Muscle of leg (tissue), 11 donors: ENCODE measurements around the gene LIX1L. TPM values are rescaled to one million over a fixed set of nuclear protein-coding genes. Genes with fewer than 3 reads are reported as not detected.

Source experiments
- DNase-seq: peaks from one replicate; pipeline ENCODE4 v3.0.0; 2013
- H3K27ac ChIP-seq: one replicate; pipeline ENCODE4 v1.5.1; 2013; ENCODE audit warnings: mild to moderate bottlenecking, low read length, control low read depth
- H3K27me3 ChIP-seq: one replicate; pipeline ENCODE4 v1.6.1; 2013; ENCODE audit warnings: low read length; ENCODE audit not compliant: control insufficient read depth, insufficient read depth
- H3K36me3 ChIP-seq: one replicate; pipeline ENCODE4 v1.6.1; 2013; ENCODE audit warnings: low read length; ENCODE audit not compliant: control insufficient read depth, insufficient read depth
- H3K4me1 ChIP-seq: one replicate; pipeline ENCODE4 v1.6.1; 2013; ENCODE audit warnings: low read length; ENCODE audit not compliant: control insufficient read depth, insufficient read depth
- H3K4me3 ChIP-seq: one replicate; pipeline ENCODE4 v1.5.1; 2013; ENCODE audit warnings: low read length, control low read depth
- H3K9me3 ChIP-seq: replicated peaks from 2 replicates; pipeline ENCODE4 v1.6.1; 2013; ENCODE audit warnings: low read depth, low read length; ENCODE audit not compliant: control insufficient read depth
- WGBS: methylation state at CpG from one replicate; pipeline ENCODE4 v1.1.5; 2013; ENCODE audit warnings: missing lambda C conversion rate; ENCODE audit not compliant: insufficient coverage; 5-methylcytosine and 5-hydroxymethylcytosine counted together
- polyA plus RNA-seq, 8 donors: library from polyadenylated mRNA; unstranded; fragments of 120-200 nt; gene quantifications; one replicate each; pipeline versions ENCODE4 v1.2.1 to v1.2.3, GENCODE V29; 2013; ENCODE audit warnings: inconsistent platforms in 1 of 8, low replicate concordance in 1 of 8; ENCODE audit not compliant: insufficient read length in 8 of 8, insufficient read depth in 1 of 8
- total RNA-seq: library from RNA; stranded (reverse); fragments of 120-200 nt; gene quantifications from one replicate; pipeline ENCODE4 v1.2.4, GENCODE V29; 2013

Gene LIX1L
- total and polyA plus RNA-seq, 9 donors: 23.4 to 35.9 (median 28.3) TPM

- Histone ChIP-seq H3K4me1 (peaks cover 8% of the 10 kb centered on the region), H3K27ac (peak within 1 kb of the TSS; percentile 35), H3K27me3 (peaks cover 14% of the 10 kb centered on the region), H3K9me3 (no peaks in the 10 kb centered on the region), H3K36me3 (no peaks in the 10 kb centered on the region), H3K4me3 (peak within 1 kb of the TSS; percentile 52)
- WGBS: under 1% methylated on average over 25 of the region's 36 CpGs
- DNase-seq: peak; percentile 84
Observed at GRCh38 chr1:145885738-145886287, 72.0 kb downstream of the LIX1L start, which contains the start of gene ANKRD35. Gene ANKRD35, minus strand, starts transcription at chr1:145885866. Its CDS starts 108 bp downstream, at chr1:145885758.

GRCh38 chr1:145884675-145885074, 73.1 kb downstream of the LIX1L start:
- Histone ChIP-seq H3K9me3 (no peaks in the 10 kb centered on the region), H3K27me3 (peaks cover 14% of the 10 kb centered on the region), H3K36me3 (no peaks in the 10 kb centered on the region), H3K27ac (no peak overlapping the region), H3K4me3 (no peak overlapping the region), H3K4me1 (peaks cover 8% of the 10 kb centered on the region)
- DNase-seq: no peak
- WGBS: 82% methylated on average over 1 of the region's 1 CpG

Other genes with a start within 250 kb of the LIX1L start
- 0.09 TPM for gene CD160, start 238.5 kb downstream of the LIX1L start, total RNA-seq
- gene CD160, start 238.5 kb downstream of the LIX1L start, polyA plus RNA-seq: under 1 TPM; 0.10 to 0.95 (median 0.80) TPM
- 13.7 TPM for gene RNF115, start 133.9 kb downstream of the LIX1L start, total RNA-seq
- 10 to 100 TPM; 10.8 to 18.8 (median 13.3) TPM for gene RNF115, start 133.9 kb downstream of the LIX1L start, polyA plus RNA-seq
- 19.8 TPM for gene POLR3C, start 133.8 kb downstream of the LIX1L start, total RNA-seq
- 10 to 100 TPM; 16.2 to 24.8 (median 20.9) TPM for gene POLR3C, start 133.8 kb downstream of the LIX1L start, polyA plus RNA-seq
- gene NUDT17, start 112.4 kb downstream of the LIX1L start, total RNA-seq: 15.9 TPM
- 10 to 100 TPM; 11.9 to 20.8 (median 13.8) TPM for gene NUDT17, start 112.4 kb downstream of the LIX1L start, polyA plus RNA-seq
- gene PIAS3, start 98.9 kb downstream of the LIX1L start, total RNA-seq: 20.8 TPM
- gene PIAS3, start 98.9 kb downstream of the LIX1L start, polyA plus RNA-seq: 10 to 100 TPM; 37.1 to 63.8 (median 47.2) TPM
- gene ANKRD35, start 72.2 kb downstream of the LIX1L start, total RNA-seq: 2.2 TPM
- 1 to 10 TPM; 2.3 to 4.8 (median 3.1) TPM for gene ANKRD35, start 72.2 kb downstream of the LIX1L start, polyA plus RNA-seq
- gene ITGA10, start 48.0 kb downstream of the LIX1L start, total RNA-seq: 5.9 TPM
- 10 to 100 TPM in 2 of 8 donors, 1 to 10 TPM in 6; 3.6 to 11.1 (median 6.6) TPM for gene ITGA10, start 48.0 kb downstream of the LIX1L start, polyA plus RNA-seq
- 18.0 TPM for gene PEX11B, start 39.3 kb downstream of the LIX1L start, total RNA-seq
- 10 to 100 TPM; 19.4 to 24.9 (median 23.7) TPM for gene PEX11B, start 39.3 kb downstream of the LIX1L start, polyA plus RNA-seq
- gene RBM8A, start 30.5 kb downstream of the LIX1L start, total RNA-seq: 116 TPM
- gene RBM8A, start 30.5 kb downstream of the LIX1L start, polyA plus RNA-seq: 100 to 1,000 TPM; 114 to 136 (median 132) TPM
- gene ANKRD34A, start 6.6 kb upstream of the LIX1L start, total RNA-seq: 0.22 TPM
- gene ANKRD34A, start 6.6 kb upstream of the LIX1L start, polyA plus RNA-seq: 1 to 10 TPM in 6 of 8 donors, under 1 TPM in 2; 0.76 to 1.7 (median 1.1) TPM
- 28.5 TPM for gene POLR3GL, start 6.7 kb upstream of the LIX1L start, total RNA-seq
- gene POLR3GL, start 6.7 kb upstream of the LIX1L start, polyA plus RNA-seq: 10 to 100 TPM; 35.0 to 42.6 (median 38.6) TPM
- 411 TPM for gene TXNIP, start 38.6 kb upstream of the LIX1L start, total RNA-seq
- gene TXNIP, start 38.6 kb upstream of the LIX1L start, polyA plus RNA-seq: 100 to 1,000 TPM; 251 to 323 (median 290) TPM
- gene HJV, start 63.7 kb upstream of the LIX1L start, total RNA-seq: 174 TPM
- gene HJV, start 63.7 kb upstream of the LIX1L start, polyA plus RNA-seq: 100 to 1,000 TPM; 128 to 235 (median 193) TPM
- 1.8 TPM for gene NBPF10, start 186.8 kb upstream of the LIX1L start, total RNA-seq
- 1 to 10 TPM; 1.1 to 2.6 (median 1.6) TPM for gene NBPF10, start 186.8 kb upstream of the LIX1L start, polyA plus RNA-seq